Purkinje cell (primary cell): ENCODE measurements around the gene UBE2Q1. TPM values are rescaled to one million over a fixed set of nuclear protein-coding genes. Genes with fewer than 3 reads are reported as not detected.

Experiments
- polyA plus RNA-seq: library from polyadenylated mRNA; unstranded; fragments of >200 nt; fragmentation: Nextera tagmentation; gene quantifications from 2 replicates; pipeline ENCODE4 v1.2.1, GENCODE V29; 2014

Gene UBE2Q1
- 52.2 and 56.9 TPM in 2 replicates for polyA plus RNA-seq

GRCh38 chr1:154557939-154558719, at the start of gene UBE2Q1:
TSS of gene UBE2Q1 (minus strand) at chr1:154558662. CDS start at chr1:154558553, 109 bp downstream.

GRCh38 chr1:154607609-154608396, 49.3 kb upstream of the UBE2Q1 start, which contains the start of gene ADAR:
TSS of gene ADAR (minus strand) at chr1:154608186. CDS start at chr1:154608006, 180 bp downstream.

DNA sequence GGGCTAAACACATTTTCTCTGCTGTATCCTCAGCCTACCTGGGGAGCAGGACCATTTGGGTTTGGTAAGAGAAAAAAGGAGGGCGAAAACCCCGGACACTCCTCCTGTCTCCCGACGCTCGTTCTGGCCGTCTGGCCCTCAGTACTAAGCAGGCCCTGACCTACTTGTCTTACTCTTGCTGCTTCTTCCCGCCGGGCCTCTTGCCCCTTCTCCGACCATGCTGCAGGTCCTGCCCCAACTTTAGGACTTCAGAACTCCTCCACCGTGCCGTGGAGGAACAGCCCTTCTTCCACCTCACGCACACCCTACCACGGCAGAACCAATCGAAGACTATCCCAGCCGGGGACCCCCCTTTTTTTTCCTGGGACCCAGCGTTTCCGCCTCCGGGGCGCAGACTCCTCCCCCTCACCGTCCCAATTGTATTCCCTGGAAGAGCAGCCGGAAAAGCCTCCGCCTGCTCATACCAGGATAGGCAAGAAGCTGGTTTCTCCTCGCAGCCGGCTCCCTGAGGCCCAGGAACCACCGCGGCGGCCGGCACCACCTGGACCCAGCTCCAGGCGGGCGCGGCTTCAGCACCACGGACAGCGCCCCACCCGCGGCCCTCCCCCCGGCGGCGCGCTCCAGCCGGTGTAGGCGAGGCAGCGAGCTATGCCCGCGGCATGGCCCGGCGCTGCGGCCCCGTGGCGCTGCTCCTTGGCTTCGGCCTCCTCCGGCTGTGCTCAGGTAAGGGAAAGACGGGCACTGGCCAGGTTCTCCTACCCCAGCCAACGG, 9.1 kb upstream of the UBE2Q1 start, which contains the start of gene CHRNB2:
TSS of gene CHRNB2 (plus strand) at position 393 of the 771 bp plus-strand sequence. CDS start at position 660, 267 bp downstream.

DNA sequence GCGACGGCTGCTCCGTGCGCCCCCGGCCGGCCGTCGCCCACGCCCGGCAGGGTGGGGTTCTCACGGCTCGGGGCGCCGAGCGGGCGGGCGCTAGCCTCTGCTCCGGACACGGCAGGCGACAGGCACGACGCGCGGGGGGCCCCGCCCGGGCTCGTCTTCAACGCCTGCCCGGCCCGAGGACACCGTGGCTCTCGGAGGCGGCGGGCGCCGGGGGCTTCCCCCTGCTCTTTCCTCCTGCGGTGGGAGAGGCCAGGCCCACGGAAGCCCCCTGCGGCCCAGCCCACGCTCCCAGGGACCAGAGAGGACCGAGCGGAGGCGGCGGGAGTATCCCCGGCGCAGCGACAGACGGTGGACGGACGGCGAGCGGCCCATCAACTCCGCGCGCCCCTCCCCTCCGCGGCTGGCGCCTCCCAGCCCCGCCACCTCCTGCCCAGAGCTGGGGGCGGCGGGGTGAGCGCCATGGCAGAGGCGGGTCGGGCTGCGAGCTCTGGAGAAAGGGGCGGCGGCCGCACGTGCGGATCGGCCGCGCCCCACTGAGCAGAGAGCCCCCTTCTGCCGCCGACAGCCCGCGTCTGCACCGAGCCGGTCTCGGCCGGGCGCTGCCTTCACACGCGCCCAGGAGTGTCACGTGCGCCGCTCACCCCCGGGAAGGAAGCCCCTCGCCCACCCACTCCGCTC, 56.3 kb downstream of the UBE2Q1 start, which contains the start of the genes SHE and TDRD10:
TSS of gene SHE (minus strand) at position 347 of the 678 bp plus-strand sequence. CDS start 386 bp downstream, outside the sequence.
TSS of gene TDRD10 (plus strand) at position 154 of the 678 bp plus-strand sequence. CDS start 4,685 bp downstream, outside the sequence.

Other genes with a start within 250 kb of the UBE2Q1 start
- gene AQP10, start 237.6 kb downstream of the UBE2Q1 start, polyA plus RNA-seq: not detected in 2 replicates
- 2.0 and 2.6 TPM in 2 replicates for gene ATP8B2, start 233.1 kb downstream of the UBE2Q1 start, polyA plus RNA-seq
- 0.08 TPM in 1 of 2 replicates, not detected in the other for gene IL6R, start 153.3 kb downstream of the UBE2Q1 start, polyA plus RNA-seq
- not detected in 2 replicates for gene TDRD10, start 56.4 kb downstream of the UBE2Q1 start, polyA plus RNA-seq
- gene SHE, start 56.2 kb downstream of the UBE2Q1 start, polyA plus RNA-seq: not detected in 2 replicates
- gene CHRNB2, start 9.1 kb upstream of the UBE2Q1 start, polyA plus RNA-seq: 3.7 and 5.9 TPM in 2 replicates
- gene ADAR, start 49.5 kb upstream of the UBE2Q1 start, polyA plus RNA-seq: 19.5 and 25.8 TPM in 2 replicates